Measurements from ENCODE around the gene ZBTB17. TPM values are rescaled to one million over a fixed set of nuclear protein-coding genes. Genes with fewer than 3 reads are reported as not detected.
"Not testable (repeated sequence)": the region's sequence is repeated elsewhere in the genome, so short reads cannot be mapped to it uniquely, and the experiment has no call there.

The ZBTB17 gene
- total and polyA plus RNA-seq, 12 donors, result 16.4 to 54.9 (median 20.8) TPM

- H3K27me3 ChIP-seq, result no peaks in the 10 kb centered on the region
- no peak for TF ChIP-seq CTCF (IDR thresholded peaks at IDR 0.05)
- H3K27ac ChIP-seq, result no peak overlapping the region
- H3K36me3 ChIP-seq, result no peaks in the 10 kb centered on the region
- DNase-seq (no peak), ATAC-seq (no peak)
- WGBS, 2 donors, result 69 to 74% methylated on average over 5 of the region's 5 CpGs
- peaks cover 0 to 5% (median 0%) of the 10 kb centered on the region in 9 donors for H3K4me1 ChIP-seq
- intact Hi-C loops (cut with DNase I), result no loop called here
- no peak overlapping the region for H3K4me3 ChIP-seq
- no peaks in the 10 kb centered on the region for H3K9me3 ChIP-seq
These were observed 9.9 kb upstream of the ZBTB17 start for GRCh38 chr1:15985611-15986297.

- DNase-seq (no peak), ATAC-seq (no peak)
- H3K4me3 ChIP-seq, result no peak overlapping the region
- intact Hi-C loops (cut with DNase I), result no loop called here
- TF ChIP-seq CTCF (IDR thresholded peaks at IDR 0.05), result no peak
- no peaks in the 10 kb centered on the region for H3K9me3 ChIP-seq
- WGBS, 2 donors, result 30 to 31% methylated on average over 1 of the region's 1 CpG
- H3K27ac ChIP-seq, result no peak overlapping the region
- peaks cover 0 to 5% (median 0%) of the 10 kb centered on the region in 9 donors for H3K4me1 ChIP-seq
- no peaks in the 10 kb centered on the region for H3K36me3 ChIP-seq
- H3K27me3 ChIP-seq, result no peaks in the 10 kb centered on the region
These were observed 7.4 kb upstream of the ZBTB17 start for GRCh38 chr1:15983275-15983674.

- no peak for TF ChIP-seq CTCF (IDR thresholded peaks at IDR 0.05)
- Histone ChIP-seq H3K9me3 (no peaks in the 10 kb centered on the region), H3K36me3 (no peaks in the 10 kb centered on the region), H3K4me3 (no peak overlapping the region), H3K27me3 (no peaks in the 10 kb centered on the region), H3K4me1 (peaks cover 0 to 5% (median 0%) of the 10 kb centered on the region in 9 donors), H3K27ac (no peak overlapping the region)
- intact Hi-C loops (cut with DNase I), result no loop called here
- WGBS, 2 donors, result 77 to 81% methylated on average over 3 of the region's 3 CpGs
- DNase-seq (no peak), ATAC-seq (no peak)
These were observed 5.8 kb upstream of the ZBTB17 start for GRCh38 chr1:15981679-15982078.

- WGBS, 2 donors, result 92 to 95% methylated on average over 4 of the region's 4 CpGs
- peaks cover 0 to 25% (median 15%) of the 10 kb centered on the region in 9 donors for H3K4me1 ChIP-seq
- DNase-seq; H3K27me3 ChIP-seq; intact Hi-C loops (cut with DNase I); H3K27ac ChIP-seq; H3K9me3 ChIP-seq; H3K36me3 ChIP-seq; H3K4me3 ChIP-seq; ATAC-seq: not testable (repeated sequence)
These were observed 2.0 kb upstream of the ZBTB17 start for GRCh38 chr1:15977947-15978346.

- 1% methylated on average over 41 to 47 of the region's 47 CpGs for WGBS, 2 donors
- H3K27ac ChIP-seq, result peak overlapping the region in 9 of 10 donors; percentile 54 to 93 (median 80)
These were observed 520 bp downstream of the ZBTB17 start for GRCh38 chr1:15975358-15975804.

More at GRCh38 chr1:15975358-15975804, 520 bp downstream of the ZBTB17 start:
- intact Hi-C loops (cut with DNase I), result no loop called here
- Histone ChIP-seq H3K4me1 (peaks cover 0 to 25% (median 15%) of the 10 kb centered on the region in 9 donors), H3K9me3 (peaks cover 0 to 5% (median 0%) of the 10 kb centered on the region in 11 donors), H3K27me3 (no peaks in the 10 kb centered on the region), H3K36me3 (peaks cover 0 to 25% (median 12%) of the 10 kb centered on the region in 9 donors), H3K4me3 (peak overlapping the region; percentile 60 to 100 (median 79))
- TF ChIP-seq CTCF (IDR thresholded peaks at IDR 0.05), result peak in 5 of 9 donors; percentile 13 to 52 (median 44)
- peak; percentile 63 to 89 (median 79) for ATAC-seq
- peak; percentile 35 to 64 for DNase-seq

Data from heart right ventricle (tissue), 16 donors.